Hair follicular keratinocyte (primary cell): ENCODE data around the gene ZFP69. TPM values are rescaled to one million over a fixed set of nuclear protein-coding genes. Genes with fewer than 3 reads are reported as not detected.

Source experiments
- total RNA-seq: library from RNA; depleted of rRNA; stranded (reverse); fragments of >200 nt; gene quantifications from 2 replicates; pipeline ENCODE4 v1.2.3, GENCODE V29; 2015

The ZFP69 gene
- total RNA-seq = 4.8 and 5.3 TPM in 2 replicates

GRCh38 chr1:40476924-40477677, at the start of gene ZFP69:
Gene ZFP69, plus strand, starts transcription at chr1:40477290. Its CDS starts 2,072 bp downstream, at chr1:40479362.

GRCh38 chr1:40449684-40450494, 27.2 kb upstream of the ZFP69 start, which contains the start of gene ZFP69B:
Gene ZFP69B, plus strand, starts transcription at chr1:40450476. Its CDS starts 486 bp downstream, at chr1:40450962.

GRCh38 chr1:40508375-40509341, 31.6 kb downstream of the ZFP69 start, which contains the start of gene EXO5:
Gene EXO5, plus strand, starts transcription at chr1:40508767. Its CDS starts 5,778 bp downstream, at chr1:40514545.

GRCh38 chr1:40531381-40532061, 54.4 kb downstream of the ZFP69 start, which contains the start of gene ZNF684:
Gene ZNF684, plus strand, starts transcription at chr1:40531637. Its CDS starts 1,530 bp downstream, at chr1:40533167.

Other genes with a start within 250 kb of the ZFP69 start
- not detected in 2 replicates for gene TMCO2, start 229.4 kb upstream of the ZFP69 start, total RNA-seq
- gene ZMPSTE24, start 219.1 kb upstream of the ZFP69 start, total RNA-seq = 36.5 and 42.6 TPM in 2 replicates
- 1.1 and 3.9 TPM in 2 replicates for gene COL9A2, start 160.0 kb upstream of the ZFP69 start, total RNA-seq
- gene SMAP2, start 103.6 kb upstream of the ZFP69 start, total RNA-seq = 13.5 and 20.7 TPM in 2 replicates
- 2.1 and 3.6 TPM in 2 replicates for gene ZFP69B, start 26.8 kb upstream of the ZFP69 start, total RNA-seq
- 7.1 and 16.6 TPM in 2 replicates for gene EXO5, start 31.5 kb downstream of the ZFP69 start, total RNA-seq
- 1.2 and 3.5 TPM in 2 replicates for gene ZNF684, start 54.3 kb downstream of the ZFP69 start, total RNA-seq
- gene RIMS3, start 188.4 kb downstream of the ZFP69 start, total RNA-seq = 3.1 and 3.6 TPM in 2 replicates
- gene NFYC, start 214.4 kb downstream of the ZFP69 start, total RNA-seq = 24.7 and 29.5 TPM in 2 replicates